Loucy (cell line): Measurements from ENCODE around the gene CFAP52.

Source experiments
- H2AFZ ChIP-seq: fragments of 200-600 bp; sonication (generic); 2 replicates; pipeline ENCODE4 v1.6.0; 2016; ENCODE audit warnings: antibody characterized with exemption, mild to moderate bottlenecking, low read length, moderate library complexity
- H3F3A ChIP-seq: fragments of 200-600 bp; 2 replicates; pipeline ENCODE4 v1.6.0; 2016; ENCODE audit warnings: antibody characterized with exemption, low read depth, mild to moderate bottlenecking
- H3K27me3 ChIP-seq: fragments of 200-600 bp; sonication (generic); 2 replicates; pipeline ENCODE4 v1.6.1; 2014; ENCODE audit warnings: low read length, mild to moderate bottlenecking; ENCODE audit not compliant: insufficient read depth, poor library complexity, severe bottlenecking
- H3K36me3 ChIP-seq: fragments of 200-600 bp; sonication (generic); 2 replicates; pipeline ENCODE4 v1.6.1; 2016; ENCODE audit warnings: low read length; ENCODE audit not compliant: insufficient read depth
- H3K4me1 ChIP-seq: fragments of 200-600 bp; sonication (generic); 2 replicates; pipeline ENCODE4 v1.5.1; 2014; ENCODE audit warnings: low read length, mild to moderate bottlenecking; ENCODE audit not compliant: insufficient read depth, poor library complexity, severe bottlenecking
- H3K4me2 ChIP-seq: fragments of 200-600 bp; sonication (generic); 2 replicates; pipeline ENCODE4 v1.6.0; 2014; ENCODE audit warnings: antibody characterized with exemption, low read length, low read depth, mild to moderate bottlenecking; ENCODE audit not compliant: poor library complexity, severe bottlenecking
- H3K4me3 ChIP-seq: fragments of 200-600 bp; sonication (generic); 2 replicates; pipeline ENCODE4 v1.5.1; 2014; ENCODE audit warnings: low read length, mild to moderate bottlenecking, mixed read lengths; ENCODE audit not compliant: poor library complexity, severe bottlenecking
- H3K79me2 ChIP-seq: fragments of 200-600 bp; sonication (generic); 2 replicates; pipeline ENCODE4 v1.6.1; 2014; ENCODE audit warnings: low read length; ENCODE audit not compliant: insufficient read depth
- H3K9ac ChIP-seq: fragments of 200-600 bp; sonication (generic); 2 replicates; pipeline ENCODE4 v1.6.0; 2014; ENCODE audit warnings: mild to moderate bottlenecking, low read depth, low read length, moderate library complexity; ENCODE audit not compliant: poor library complexity, severe bottlenecking
- H3K9me2 ChIP-seq: fragments of 200-600 bp; sonication (generic); replicated peaks from 2 replicates; pipeline ENCODE4 v1.6.1; 2016; ENCODE audit warnings: low read depth, low read length, mixed read lengths
- H3K9me3 ChIP-seq: fragments of 200-600 bp; sonication (generic); 2 replicates; pipeline ENCODE4 v1.6.1; 2014; ENCODE audit warnings: mild to moderate bottlenecking, antibody characterized with exemption, low read length, low read depth; ENCODE audit not compliant: insufficient read depth
- H4K20me1 ChIP-seq: fragments of 200-600 bp; sonication (generic); 2 replicates; pipeline ENCODE4 v1.6.0; 2014; ENCODE audit warnings: antibody characterized with exemption, low read length, mild to moderate bottlenecking; ENCODE audit not compliant: insufficient read depth, poor library complexity, severe bottlenecking
- CTCF ChIP-seq: fragments of 200-600 bp; sonication (generic); conservative IDR thresholded peaks from 2 replicates; pipeline ENCODE4 v1.5.1; 2014; ENCODE audit warnings: mild to moderate bottlenecking, antibody characterized with exemption, low read length
- EZH2phosphoT487 ChIP-seq: fragments of 200-600 bp; IDR thresholded peaks from 2 replicates; pipeline ENCODE4 v1.6.1; 2018; ENCODE audit warnings: antibody characterized with exemption, mild to moderate bottlenecking, moderate library complexity, borderline replicate concordance

The CFAP52 gene

GRCh38 chr17:9671559-9671958 is 95.1 kb downstream of the CFAP52 start:
- H3K4me1 ChIP-seq, result peaks cover 6% of the 10 kb centered on the region
- no peak overlapping the region for H3K9ac ChIP-seq

GRCh38 chr17:9672266-9672665 is 95.8 kb downstream of the CFAP52 start:
- H3K4me1 ChIP-seq, result peaks cover 6% of the 10 kb centered on the region
- no peaks in the 10 kb centered on the region for H3K79me2 ChIP-seq
- H3F3A ChIP-seq, result no peaks in the 10 kb centered on the region
- H3K4me3 ChIP-seq, result no peak overlapping the region
- H2AFZ ChIP-seq, result no peak overlapping the region
- no peak overlapping the region for H3K9ac ChIP-seq
- TF ChIP-seq CTCF, result no peak
- TF ChIP-seq EZH2phosphoT487, result no peak
- no peaks in the 10 kb centered on the region for H3K9me3 ChIP-seq
- H3K9me2 ChIP-seq, result no peaks in the 10 kb centered on the region
- no peak overlapping the region for H3K4me2 ChIP-seq
- peaks cover 8% of the 10 kb centered on the region; the same call in 1 of the 2 replicates for H3K36me3 ChIP-seq
- no peaks in the 10 kb centered on the region for H4K20me1 ChIP-seq
- H3K27me3 ChIP-seq, result no peaks in the 10 kb centered on the region

More at GRCh38 chr17:9671559-9671958, 95.1 kb downstream of the CFAP52 start:
- Histone ChIP-seq H3K27me3 (no peaks in the 10 kb centered on the region), H2AFZ (no peak overlapping the region), H3K9me2 (no peaks in the 10 kb centered on the region), H3K79me2 (no peaks in the 10 kb centered on the region), H3F3A (no peaks in the 10 kb centered on the region), H3K4me3 (no peak overlapping the region), H4K20me1 (no peaks in the 10 kb centered on the region), H3K4me2 (no peak overlapping the region), H3K9me3 (no peaks in the 10 kb centered on the region), H3K36me3 (peaks cover 7% of the 10 kb centered on the region; the same call in 1 of the 2 replicates)
- TF ChIP-seq CTCF (no peak), EZH2phosphoT487 (no peak)

GRCh38 chr17:9672691-9673090 is 96.2 kb downstream of the CFAP52 start:
- Histone ChIP-seq H3K4me2 (no peak overlapping the region), H3K9me3 (no peaks in the 10 kb centered on the region), H3K4me3 (no peak overlapping the region), H3K27me3 (no peaks in the 10 kb centered on the region), H3K9ac (no peak overlapping the region), H3F3A (no peaks in the 10 kb centered on the region), H3K4me1 (peaks cover 6% of the 10 kb centered on the region), H3K36me3 (peaks cover 10% of the 10 kb centered on the region; the same call in 1 of the 2 replicates), H2AFZ (no peak overlapping the region), H3K9me2 (no peaks in the 10 kb centered on the region), H4K20me1 (no peaks in the 10 kb centered on the region), H3K79me2 (no peaks in the 10 kb centered on the region)
- no peak for TF ChIP-seq CTCF
- no peak for TF ChIP-seq EZH2phosphoT487
